Neural cell (in vitro differentiated cells): ENCODE measurements around the gene NOM1. TPM values are rescaled to one million over a fixed set of nuclear protein-coding genes. Genes with fewer than 3 reads are reported as not detected.

Source experiments
- H2AFZ ChIP-seq: fragments of 200-600, 300-800 bp; sonication (generic), shearing (Covaris generic); 2 replicates; pipeline ENCODE4 v1.6.0; 2014; ENCODE audit warnings: low read depth, mild to moderate bottlenecking, antibody characterized with exemption, low read length, moderate library complexity
- H3F3A ChIP-seq: fragments of 200-600 bp; shearing (Covaris generic); 2 replicates; pipeline ENCODE4 v1.6.1; 2016; ENCODE audit warnings: mild to moderate bottlenecking, moderate library complexity, mixed read lengths, antibody characterized with exemption, low read length; ENCODE audit not compliant: insufficient read depth, poor library complexity, severe bottlenecking
- H3K27ac ChIP-seq: fragments of 200-600, 300-800 bp; sonication (generic), shearing (Covaris generic); 2 replicates; pipeline ENCODE4 v1.5.1; 2014; ENCODE audit warnings: mild to moderate bottlenecking, low read length, moderate library complexity
- H3K27me3 ChIP-seq: fragments of 300-800, 200-600 bp; sonication (generic), shearing (Covaris generic); 2 replicates; pipeline ENCODE4 v1.6.0; 2014; ENCODE audit warnings: mild to moderate bottlenecking, low read depth, low read length, moderate library complexity; ENCODE audit not compliant: insufficient read depth
- H3K36me3 ChIP-seq: fragments of 300-800, 200-600 bp; sonication (generic), shearing (Covaris generic); 2 replicates; pipeline ENCODE4 v1.5.1; 2014; ENCODE audit warnings: mild to moderate bottlenecking, antibody characterized with exemption, low read length, moderate library complexity; ENCODE audit not compliant: insufficient read depth
- H3K4me2 ChIP-seq: fragments of 300-800, 200-600 bp; sonication (generic), shearing (Covaris generic); 2 replicates; pipeline ENCODE4 v1.6.0; 2014; ENCODE audit warnings: mild to moderate bottlenecking, low read length
- H3K4me3 ChIP-seq: fragments of 300-800, 200-600 bp; sonication (generic), shearing (Covaris generic); 2 replicates; pipeline ENCODE4 v1.5.1; 2014; ENCODE audit warnings: mild to moderate bottlenecking, low read length, moderate library complexity
- H3K79me2 ChIP-seq: fragments of 200-600 bp; shearing (Covaris generic); replicated peaks from 2 replicates; pipeline ENCODE4 v1.6.0; 2014; ENCODE audit warnings: mild to moderate bottlenecking, low read length, moderate library complexity; ENCODE audit not compliant: insufficient read depth
- H3K9ac ChIP-seq: fragments of 300-800, 200-600 bp; sonication (generic), shearing (Covaris generic); 2 replicates; pipeline ENCODE4 v1.6.1; 2016; ENCODE audit warnings: mild to moderate bottlenecking, low read length, mixed read lengths
- H3K9me2 ChIP-seq: fragments of 200-600 bp; shearing (Covaris generic); 2 replicates; pipeline ENCODE4 v1.6.1; 2016; ENCODE audit warnings: mild to moderate bottlenecking, low read length, mixed read lengths; ENCODE audit not compliant: insufficient read depth
- H3K9me3 ChIP-seq: fragments of 200-600, 300-800 bp; sonication (generic), shearing (Covaris generic); 2 replicates; pipeline ENCODE4 v1.6.1; 2016; ENCODE audit warnings: mild to moderate bottlenecking, mixed run types, low read length, moderate library complexity, mixed read lengths
- H4K20me1 ChIP-seq: fragments of 200-600 bp; shearing (Covaris generic); 2 replicates; pipeline ENCODE4 v1.6.1; 2016; ENCODE audit warnings: mild to moderate bottlenecking, mixed run types; ENCODE audit not compliant: insufficient read depth
- CTCF ChIP-seq: fragments of 450-650 bp; IDR thresholded peaks from 2 replicates; pipeline ENCODE4 v1.5.1; 2014; ENCODE audit warnings: antibody characterized with exemption, mild to moderate bottlenecking, moderate library complexity; ENCODE audit not compliant: poor library complexity, severe bottlenecking
- EP300 ChIP-seq: fragments of 450-650 bp; conservative IDR thresholded peaks from 2 replicates; pipeline ENCODE4 v1.6.1; 2014; ENCODE audit warnings: antibody characterized with exemption, mild to moderate bottlenecking, moderate library complexity; ENCODE audit not compliant: poor library complexity, severe bottlenecking
- EZH2 ChIP-seq: fragments of 200-600, 300-800 bp; shearing (Covaris generic), sonication (generic); IDR thresholded peaks from 2 replicates; pipeline ENCODE4 v1.6.1; 2014; ENCODE audit warnings: antibody characterized with exemption, low read length, borderline replicate concordance, mild to moderate bottlenecking; ENCODE audit not compliant: insufficient read depth, poor library complexity, severe bottlenecking
- MXI1 ChIP-seq: fragments of 450-650 bp; conservative IDR thresholded peaks from 2 replicates; pipeline ENCODE4 v1.6.1; 2014; ENCODE audit warnings: antibody characterized with exemption, mild to moderate bottlenecking; ENCODE audit not compliant: poor library complexity, severe bottlenecking
- POLR2AphosphoS5 ChIP-seq: IDR thresholded peaks from 2 replicates; pipeline ENCODE4 v1.6.1; 2012
- RAD21 ChIP-seq: fragments of 450-650 bp; conservative IDR thresholded peaks from 2 replicates; pipeline ENCODE4 v1.6.1; 2014; ENCODE audit warnings: antibody characterized with exemption, mild to moderate bottlenecking, moderate library complexity
- REST ChIP-seq: IDR thresholded peaks from 2 replicates; pipeline ENCODE4 v1.6.1; 2012; ENCODE audit warnings: borderline replicate concordance
- SMC3 ChIP-seq: fragments of 450-650 bp; conservative IDR thresholded peaks from 2 replicates; pipeline ENCODE4 v1.6.1; 2014; ENCODE audit warnings: antibody characterized with exemption, mild to moderate bottlenecking, moderate library complexity; ENCODE audit not compliant: poor library complexity
- TAF1 ChIP-seq: IDR thresholded peaks from 2 replicates; pipeline ENCODE4 v1.6.1; 2012; ENCODE audit warnings: low read depth
- polyA plus RNA-seq: library from polyadenylated mRNA; depleted of rRNA; stranded (reverse); fragments of >200 nt; gene quantifications from 2 replicates; pipeline ENCODE4 v1.2.3, GENCODE V29; 2014

Gene NOM1
- polyA plus RNA-seq, 1 donor from 2014 or later = 22.5 TPM

GRCh38 chr7:156947120-156947843 lies 2.2 kb upstream of the NOM1 start:
- no peaks in the 10 kb centered on the region for H3F3A ChIP-seq
- H3K27ac ChIP-seq = no peak overlapping the region
- no peaks in the 10 kb centered on the region for H4K20me1 ChIP-seq
- no peak overlapping the region for H3K4me3 ChIP-seq
- no peak overlapping the region for H2AFZ ChIP-seq
- no peaks in the 10 kb centered on the region for H3K9me2 ChIP-seq
- no peaks in the 10 kb centered on the region for H3K27me3 ChIP-seq
- H3K4me2 ChIP-seq = no peak overlapping the region
- peaks cover 16% of the 10 kb centered on the region for H3K79me2 ChIP-seq
- TF ChIP-seq CTCF (no peak), MXI1 (no peak), POLR2AphosphoS5 (no peak), TAF1 (no peak), EP300 (no peak)
- no peaks in the 10 kb centered on the region for H3K36me3 ChIP-seq
- H3K9ac ChIP-seq = no peak overlapping the region
- no peaks in the 10 kb centered on the region for H3K9me3 ChIP-seq

- H3K79me2 ChIP-seq = peaks cover 19% of the 10 kb centered on the region
- H3K9ac ChIP-seq = no peak overlapping the region
- H3K9me2 ChIP-seq = no peaks in the 10 kb centered on the region
- TF ChIP-seq TAF1 (no peak), RAD21 (no peak), EZH2 (no peak), EP300 (no peak), SMC3 (no peak), MXI1 (no peak), POLR2AphosphoS5 (no peak), REST (no peak), CTCF (no peak)
- no peak overlapping the region for H3K4me3 ChIP-seq
- H3F3A ChIP-seq = no peaks in the 10 kb centered on the region
- H3K4me2 ChIP-seq = no peak overlapping the region
- no peak overlapping the region for H2AFZ ChIP-seq
- no peaks in the 10 kb centered on the region for H3K9me3 ChIP-seq
- H3K27me3 ChIP-seq = no peaks in the 10 kb centered on the region
- no peak overlapping the region for H3K27ac ChIP-seq
- no peaks in the 10 kb centered on the region for H4K20me1 ChIP-seq
- no peaks in the 10 kb centered on the region for H3K36me3 ChIP-seq
Observed at GRCh38 chr7:156948361-156948760, 1.2 kb upstream of the NOM1 start.
